Activated naive CD8-positive, alpha-beta T cell treated with anti-CD3 and anti-CD28 coated beads, Interleukin-2, amount 50 U/mL, for 16 hours (primary cell): ENCODE results near the gene LCE1B.

Source experiments
- DNase-seq: peaks from one replicate; pipeline ENCODE4 v3.0.0-alpha.2; 2020; ENCODE audit warnings: low read depth, low spot score

Gene LCE1B

GRCh38 chr1:152860129-152860528 lies 48.4 kb downstream of the LCE1B start:
- DNase-seq = no peak

GRCh38 chr1:152861374-152861773 lies 49.6 kb downstream of the LCE1B start:
- DNase-seq = no peak
